Mesendoderm (in vitro differentiated cells): Measurements from ENCODE around the gene C4B.
"Not testable (repeated sequence)": the region's sequence is repeated elsewhere in the genome, so short reads cannot be mapped to it uniquely, and the experiment has no call there.

Source experiments
- DNase-seq: peaks from one replicate; pipeline ENCODE4 v3.0.0; 2013
- H2AK5ac ChIP-seq: 2 replicates; pipeline ENCODE4 v1.6.1; 2013; ENCODE audit warnings: low read length, inconsistent platforms
- H2BK120ac ChIP-seq: 2 replicates; pipeline ENCODE4 v1.6.1; 2013; ENCODE audit warnings: low read depth, mild to moderate bottlenecking, low read length, moderate library complexity, mixed read lengths
- H2BK15ac ChIP-seq: replicated peaks from 2 replicates; pipeline ENCODE4 v1.6.1; 2013; ENCODE audit warnings: low read depth, mild to moderate bottlenecking, moderate library complexity
- H2BK5ac ChIP-seq: 2 replicates; pipeline ENCODE4 v1.6.1; 2013; ENCODE audit warnings: low read length, inconsistent platforms
- H3K18ac ChIP-seq: 2 replicates; pipeline ENCODE4 v1.6.1; 2013; ENCODE audit warnings: mild to moderate bottlenecking, low read length, mixed read lengths
- H3K23ac ChIP-seq: one replicate; pipeline ENCODE4 v1.6.1; 2013; ENCODE audit warnings: low read length
- H3K27ac ChIP-seq: 2 replicates; pipeline ENCODE4 v1.5.1; 2013; ENCODE audit warnings: low read depth, mild to moderate bottlenecking, inconsistent platforms, low read length, moderate library complexity
- H3K27me3 ChIP-seq: 2 replicates; pipeline ENCODE4 v1.6.1; 2013; ENCODE audit warnings: low read length, control low read depth, mild to moderate bottlenecking, inconsistent platforms; ENCODE audit not compliant: insufficient read depth, poor library complexity
- H3K36me3 ChIP-seq: 2 replicates; pipeline ENCODE4 v1.6.1; 2013; ENCODE audit warnings: low read length, inconsistent platforms; ENCODE audit not compliant: control insufficient read depth, insufficient read depth
- H3K4ac ChIP-seq: one replicate; pipeline ENCODE4 v1.6.1; 2013; ENCODE audit warnings: low read depth, mild to moderate bottlenecking, low read length, moderate library complexity
- H3K4me1 ChIP-seq: 2 replicates; pipeline ENCODE4 v1.6.1; 2013; ENCODE audit warnings: low read depth, low read length, inconsistent platforms; ENCODE audit not compliant: control insufficient read depth
- H3K4me2 ChIP-seq: 2 replicates; pipeline ENCODE4 v1.6.1; 2013; ENCODE audit warnings: low read length
- H3K4me3 ChIP-seq: 2 replicates; pipeline ENCODE4 v1.5.1; 2013; ENCODE audit warnings: mild to moderate bottlenecking, low read length
- H3K56ac ChIP-seq: one replicate; pipeline ENCODE4 v1.6.1; 2013; ENCODE audit warnings: low read length
- H3K79me1 ChIP-seq: 2 replicates; pipeline ENCODE4 v1.6.1; 2013; ENCODE audit warnings: low read length, inconsistent platforms
- H3K79me2 ChIP-seq: 2 replicates; pipeline ENCODE4 v1.6.1; 2013; ENCODE audit warnings: mild to moderate bottlenecking, low read length; ENCODE audit not compliant: control insufficient read depth, insufficient read depth
- H3K9ac ChIP-seq: 2 replicates; pipeline ENCODE4 v1.6.1; 2013; ENCODE audit warnings: low read length, inconsistent platforms
- H4K5ac ChIP-seq: one replicate; pipeline ENCODE4 v1.6.1; 2013; ENCODE audit warnings: low read length
- H4K8ac ChIP-seq: one replicate; pipeline ENCODE4 v1.6.1; 2013; ENCODE audit warnings: low read depth, mild to moderate bottlenecking, control low read depth, low read length, moderate library complexity
- WGBS: extraction: QIAGEN DNeasy Blood & Tissue Kit; methylation state at CpG from one replicate; pipeline ENCODE4 v1.1.7; 2013; ENCODE audit warnings: low lambda C conversion rate, missing lambda C conversion rate; ENCODE audit not compliant: insufficient coverage; ENCODE audit errors: extremely low coverage; 5-methylcytosine and 5-hydroxymethylcytosine counted together

C4B gene

DNA sequence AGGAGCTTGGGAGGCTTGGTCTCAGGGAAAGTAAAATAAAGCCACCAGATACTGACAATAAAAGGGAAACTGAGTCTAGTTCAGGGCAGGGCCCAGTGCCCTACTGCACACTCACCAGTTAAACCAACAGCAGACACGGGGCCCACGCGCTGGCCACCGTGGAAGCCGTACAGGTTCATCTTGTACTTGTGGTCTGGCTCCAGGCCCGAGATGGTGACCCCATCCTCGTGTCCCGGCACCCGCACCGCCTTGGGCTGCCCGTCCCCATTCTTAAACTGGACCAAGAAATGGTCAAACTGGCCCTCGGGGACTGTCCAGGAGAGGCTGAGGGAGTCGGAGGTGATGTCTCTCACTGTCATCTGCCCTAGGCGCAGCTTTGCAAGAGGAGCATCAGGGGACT, 50.1 kb downstream of the C4B start:
- no peaks in the 10 kb centered on the region for H3K36me3 ChIP-seq
- no peak overlapping the region for H2AK5ac ChIP-seq
- no peak overlapping the region for H3K9ac ChIP-seq
- H3K27ac ChIP-seq, result no peak overlapping the region
- no peak overlapping the region for H2BK5ac ChIP-seq
- H3K79me1 ChIP-seq, result no peaks in the 10 kb centered on the region
- no peak overlapping the region for H3K4ac ChIP-seq
- H3K4me3 ChIP-seq, result no peak overlapping the region
- no peaks in the 10 kb centered on the region for H3K79me2 ChIP-seq
- H3K56ac ChIP-seq, result no peak overlapping the region
- H3K27me3 ChIP-seq, result no peaks in the 10 kb centered on the region
- H4K8ac ChIP-seq, result no peak overlapping the region
- H3K4me2 ChIP-seq, result no peak overlapping the region
- no peak overlapping the region for H2BK120ac ChIP-seq
- no CpG with 5 or more reads among the region's 14 CpGs for WGBS
- no peak for DNase-seq
- H4K5ac ChIP-seq, result no peak overlapping the region
- H2BK15ac ChIP-seq, result no peak overlapping the region
- H3K4me1 ChIP-seq, result no peaks in the 10 kb centered on the region
- no peak overlapping the region for H3K23ac ChIP-seq
- H3K18ac ChIP-seq, result no peak overlapping the region

DNA sequence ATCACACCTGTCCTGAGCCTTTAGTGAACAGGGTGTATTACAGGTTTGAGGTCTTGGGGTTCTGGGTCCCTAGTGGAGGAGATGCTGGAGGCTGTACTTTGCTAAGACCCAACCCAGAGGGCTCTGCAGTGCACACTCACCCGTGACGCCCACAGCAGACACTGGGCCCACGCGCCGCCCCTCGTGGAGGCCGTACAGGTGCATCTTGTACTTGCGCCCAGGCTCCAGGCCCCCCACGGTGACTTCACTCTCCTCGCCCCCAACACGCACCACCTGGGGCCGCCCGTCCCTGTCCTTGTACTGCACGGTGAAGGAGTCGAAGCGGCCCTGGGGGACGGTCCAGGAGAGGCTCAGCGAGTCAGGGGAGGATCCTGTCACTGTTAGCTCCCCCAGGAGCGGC, 52.9 kb downstream of the C4B start:
- H2AK5ac ChIP-seq, H2BK5ac ChIP-seq, H3K4ac ChIP-seq, H3K4me3 ChIP-seq, H2BK15ac ChIP-seq, H4K5ac ChIP-seq, H3K23ac ChIP-seq, H3K9ac ChIP-seq, H3K79me2 ChIP-seq, H2BK120ac ChIP-seq, DNase-seq, H3K4me1 ChIP-seq, H3K4me2 ChIP-seq, H4K8ac ChIP-seq, H3K27me3 ChIP-seq, H3K18ac ChIP-seq, H3K79me1 ChIP-seq, H3K56ac ChIP-seq, H3K36me3 ChIP-seq, H3K27ac ChIP-seq: not testable (repeated sequence)
- WGBS, result no CpG with 5 or more reads among the region's 19 CpGs

DNA sequence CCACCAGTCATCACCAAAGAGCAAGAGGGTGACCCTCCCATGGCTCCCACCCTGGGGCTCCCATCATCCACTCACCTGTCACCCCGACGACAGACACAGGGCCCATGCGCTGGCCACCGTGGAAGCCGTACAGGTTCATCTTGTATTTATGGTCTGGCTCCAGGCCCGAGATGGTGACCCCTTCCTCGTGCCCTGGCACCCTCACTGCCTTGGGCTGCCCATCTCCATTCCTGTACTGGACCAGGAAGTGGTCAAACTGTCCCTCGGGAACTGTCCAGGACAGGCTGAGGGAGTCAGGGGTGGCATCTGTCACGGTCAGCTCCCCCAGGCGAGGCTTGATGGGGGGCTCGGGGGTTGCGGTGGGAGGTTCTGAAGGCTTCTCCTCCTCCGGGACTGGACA, 53.7 kb downstream of the C4B start:
- not testable (repeated sequence) for H3K27me3 ChIP-seq, H3K79me1 ChIP-seq, H4K5ac ChIP-seq, H3K18ac ChIP-seq, H3K4me3 ChIP-seq, H3K56ac ChIP-seq, H4K8ac ChIP-seq, H2BK5ac ChIP-seq, H3K27ac ChIP-seq, H3K4me1 ChIP-seq, H3K79me2 ChIP-seq, H3K23ac ChIP-seq, H3K4me2 ChIP-seq, H3K36me3 ChIP-seq, DNase-seq, H2BK15ac ChIP-seq, H2AK5ac ChIP-seq, H3K9ac ChIP-seq, H3K4ac ChIP-seq, H2BK120ac ChIP-seq
- no CpG with 5 or more reads among the region's 13 CpGs for WGBS

DNA sequence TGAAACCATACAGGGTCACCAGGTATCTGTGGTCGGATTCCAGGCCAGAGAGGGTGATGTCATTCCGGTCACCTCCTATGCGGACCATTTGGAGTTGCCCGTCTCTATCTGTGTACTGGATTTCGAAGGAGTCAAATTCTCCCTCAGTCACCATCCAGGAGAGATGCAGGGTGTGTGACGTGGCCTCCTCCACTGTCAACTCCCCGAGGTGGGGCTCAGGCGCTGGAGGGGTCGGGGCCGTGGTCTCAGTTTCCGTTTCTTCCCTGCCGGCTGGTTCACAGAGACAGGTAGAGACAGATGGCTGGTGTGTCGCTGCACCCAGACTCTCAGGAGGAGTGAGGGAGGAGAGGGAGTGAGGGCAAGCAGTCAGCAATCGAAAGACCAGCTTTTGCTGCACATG, 54.3 kb downstream of the C4B start:
- no peak overlapping the region for H3K18ac ChIP-seq
- no peaks in the 10 kb centered on the region for H3K79me2 ChIP-seq
- no peak overlapping the region for H3K4me2 ChIP-seq
- WGBS, result no CpG with 5 or more reads among the region's 14 CpGs
- no peak overlapping the region for H3K27ac ChIP-seq
- H3K23ac ChIP-seq, result no peak overlapping the region
- H3K4ac ChIP-seq, result no peak overlapping the region
- no peaks in the 10 kb centered on the region for H3K27me3 ChIP-seq
- no peak overlapping the region for H3K56ac ChIP-seq
- no peak overlapping the region for H3K4me3 ChIP-seq
- no peak overlapping the region for H2BK5ac ChIP-seq
- H4K5ac ChIP-seq, result no peak overlapping the region
- no peaks in the 10 kb centered on the region for H3K4me1 ChIP-seq
- H2BK120ac ChIP-seq, result no peak overlapping the region
- H3K36me3 ChIP-seq, result no peaks in the 10 kb centered on the region
- H2AK5ac ChIP-seq, result no peak overlapping the region
- no peak for DNase-seq
- H3K9ac ChIP-seq, result no peak overlapping the region
- H3K79me1 ChIP-seq, result no peaks in the 10 kb centered on the region
- H4K8ac ChIP-seq, result no peak overlapping the region
- no peak overlapping the region for H2BK15ac ChIP-seq

DNA sequence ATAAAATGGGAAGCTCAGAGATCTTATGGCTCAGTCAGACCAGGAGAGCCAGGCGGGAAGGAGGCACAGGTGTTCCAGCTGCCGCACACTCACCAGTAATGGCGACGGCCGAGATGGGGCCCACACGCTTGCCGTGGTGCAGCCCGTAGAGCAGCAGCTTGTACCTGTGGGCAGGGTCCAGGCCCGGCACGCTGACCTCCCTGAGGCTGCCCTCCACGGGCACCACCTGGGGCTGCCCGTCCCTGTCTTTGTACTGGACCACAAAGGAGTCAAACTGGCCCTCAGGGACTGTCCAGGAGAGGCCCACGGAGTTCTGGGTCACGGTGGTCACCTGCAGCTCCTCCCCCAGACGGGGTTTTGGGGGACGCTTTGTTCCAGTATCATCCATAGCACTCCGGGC, 54.9 kb downstream of the C4B start:
- H3K4me2 ChIP-seq, result no peak overlapping the region
- H3K27me3 ChIP-seq, result no peaks in the 10 kb centered on the region

DNA sequence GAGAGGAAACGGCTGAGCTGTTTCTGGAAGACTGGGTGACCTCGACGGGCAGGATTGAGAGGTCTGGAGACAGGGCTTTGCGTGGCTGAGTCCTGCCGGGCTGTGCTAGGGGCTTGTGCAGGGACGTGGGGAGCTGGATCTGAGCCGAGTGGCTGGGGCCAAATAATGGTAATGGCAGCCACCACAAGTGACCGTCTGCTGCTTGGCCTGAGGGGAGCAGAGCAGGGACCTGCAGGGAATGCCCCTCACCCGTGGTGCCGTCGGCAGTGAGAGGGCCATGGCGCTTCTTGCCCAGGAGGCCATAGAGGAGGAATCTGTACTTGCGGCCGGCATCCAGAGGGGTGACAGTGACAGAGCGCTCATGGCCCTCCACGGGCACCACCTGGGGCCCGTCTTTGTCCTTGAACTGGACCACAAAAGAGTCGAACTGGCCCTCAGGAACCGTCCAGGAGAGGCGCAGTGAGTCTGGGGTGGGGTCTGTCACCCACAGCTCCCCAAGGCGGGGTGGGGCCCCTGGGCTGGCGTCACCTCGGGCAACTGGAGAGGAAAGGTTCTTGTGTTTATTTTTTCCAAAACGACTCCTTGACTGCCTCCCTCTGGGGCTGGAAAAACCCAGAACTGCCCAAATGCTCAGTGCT, 55.4 kb downstream of the C4B start:
- no peak overlapping the region for H3K9ac ChIP-seq
- H2BK15ac ChIP-seq, result no peak overlapping the region
- no peak overlapping the region for H2BK5ac ChIP-seq
- no peak overlapping the region for H2AK5ac ChIP-seq
- H4K8ac ChIP-seq, result no peak overlapping the region
- no CpG with 5 or more reads among the region's 24 CpGs for WGBS
- no peak overlapping the region for H3K23ac ChIP-seq
- no peaks in the 10 kb centered on the region for H3K36me3 ChIP-seq
- H3K4me1 ChIP-seq, result no peaks in the 10 kb centered on the region
- H3K27ac ChIP-seq, result no peak overlapping the region
- H2BK120ac ChIP-seq, result no peak overlapping the region
- no peak overlapping the region for H4K5ac ChIP-seq
- H3K56ac ChIP-seq, result no peak overlapping the region
- no peak overlapping the region for H3K18ac ChIP-seq
- H3K4me3 ChIP-seq, result no peak overlapping the region
- no peaks in the 10 kb centered on the region for H3K27me3 ChIP-seq
- no peaks in the 10 kb centered on the region for H3K79me1 ChIP-seq
- no peak overlapping the region for H3K4ac ChIP-seq
- H3K4me2 ChIP-seq, result no peak overlapping the region
- no peaks in the 10 kb centered on the region for H3K79me2 ChIP-seq
- DNase-seq, result no peak

More for the DNA sequence above, 54.9 kb downstream of the C4B start:
- Histone ChIP-seq H2BK5ac (no peak overlapping the region), H3K36me3 (no peaks in the 10 kb centered on the region), H3K27ac (no peak overlapping the region), H3K56ac (no peak overlapping the region), H4K8ac (no peak overlapping the region), H3K4me1 (no peaks in the 10 kb centered on the region), H2BK15ac (no peak overlapping the region), H3K18ac (no peak overlapping the region), H2AK5ac (no peak overlapping the region), H3K23ac (no peak overlapping the region), H3K9ac (no peak overlapping the region), H3K79me2 (no peaks in the 10 kb centered on the region), H3K4ac (no peak overlapping the region), H4K5ac (no peak overlapping the region), H3K79me1 (no peaks in the 10 kb centered on the region), H3K4me3 (no peak overlapping the region), H2BK120ac (no peak overlapping the region)
- no CpG with 5 or more reads among the region's 17 CpGs for WGBS
- DNase-seq, result no peak
